GM21423 (cell line): ENCODE results near the gene IGDCC3.
"Not testable (repeated sequence)": the region's sequence is repeated elsewhere in the genome, so short reads cannot be mapped to it uniquely, and the experiment has no call there.

Source experiments
- ATAC-seq: cut with Tn5 transposase; IDR thresholded peaks from one replicate; pipeline ENCODE4 v1.9.1; 2021; ENCODE audit warnings: mild to moderate bottlenecking, moderate library complexity; ENCODE audit not compliant: unreplicated experiment

Gene IGDCC3

DNA sequence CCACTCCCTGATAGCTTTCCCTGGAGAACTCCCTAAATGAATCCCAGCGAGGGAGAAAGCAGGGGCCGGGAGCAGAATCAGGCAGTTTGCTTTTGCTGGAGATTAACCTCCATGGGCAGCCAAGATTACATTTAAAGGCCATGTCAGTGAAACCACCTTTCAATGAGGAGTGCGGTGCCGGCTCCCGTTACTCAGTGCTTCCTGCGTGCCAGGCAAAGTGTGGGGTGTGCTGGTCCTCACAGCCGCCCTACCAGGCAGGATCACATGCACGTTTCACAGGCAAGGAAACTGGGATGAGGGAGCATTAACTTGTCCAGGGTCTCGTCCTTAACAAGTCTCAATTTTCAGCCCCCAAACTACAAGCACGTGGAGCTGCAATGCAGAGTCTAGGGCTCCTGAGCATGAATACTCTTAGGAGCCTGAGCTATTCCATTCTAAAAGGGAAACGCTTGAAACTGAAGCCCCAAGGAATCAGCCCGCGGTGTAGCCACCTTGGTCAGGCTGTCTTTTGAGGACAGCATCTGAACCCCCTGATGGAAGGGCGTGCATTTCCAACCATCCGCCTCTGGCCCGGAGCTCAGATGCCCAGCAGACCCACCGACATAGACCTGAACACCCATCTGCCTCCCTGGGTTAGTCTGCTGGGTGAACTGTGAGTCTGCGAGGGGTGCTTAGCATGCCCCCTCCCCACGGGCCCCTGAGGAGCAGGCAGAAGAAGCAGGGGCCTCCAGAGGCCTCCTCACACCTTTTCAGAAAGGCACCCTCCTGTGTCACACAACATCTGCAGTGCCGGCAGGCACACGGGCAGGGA is 5.6 kb downstream of the IGDCC3 start:
- no peak for ATAC-seq

DNA sequence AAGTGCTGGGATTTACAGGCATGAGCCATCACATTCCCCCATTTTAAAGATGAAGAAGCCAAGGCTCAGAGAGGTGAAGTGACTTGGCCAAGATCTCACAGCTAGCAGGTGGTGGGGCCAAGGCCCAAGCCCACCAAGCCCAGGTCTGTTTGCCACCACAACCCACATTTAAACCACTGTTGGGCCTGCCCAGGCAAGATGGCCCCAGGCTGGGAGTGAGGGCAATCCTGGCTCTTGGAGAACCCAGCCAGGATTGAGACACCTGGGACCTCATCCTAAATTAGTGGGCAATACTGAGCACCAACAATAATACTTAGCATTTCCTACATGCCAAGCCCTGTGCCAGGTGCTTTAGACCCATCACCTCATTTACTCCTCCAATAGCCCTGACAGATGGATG is 6.9 kb downstream of the IGDCC3 start:
- no peak for ATAC-seq

DNA sequence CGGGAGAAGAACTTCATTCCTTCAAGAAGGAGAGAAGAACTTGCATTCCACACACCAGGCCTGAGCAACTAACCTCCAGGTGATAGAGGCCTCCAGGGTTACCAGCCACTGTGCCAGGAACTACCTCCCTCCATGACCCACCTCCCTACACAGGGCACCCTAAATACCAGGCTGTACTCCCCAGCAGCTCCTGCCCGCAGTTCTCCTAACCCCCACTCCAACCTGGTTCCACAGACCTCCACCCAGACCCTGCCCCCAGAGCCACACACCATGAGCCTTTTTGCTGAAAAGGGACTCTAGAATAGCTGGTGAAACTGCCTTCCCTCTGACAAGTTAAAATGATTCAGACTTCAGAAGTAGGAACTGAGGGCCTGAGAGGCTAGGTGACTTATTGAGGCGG is 8.2 kb downstream of the IGDCC3 start:
- no peak for ATAC-seq

DNA sequence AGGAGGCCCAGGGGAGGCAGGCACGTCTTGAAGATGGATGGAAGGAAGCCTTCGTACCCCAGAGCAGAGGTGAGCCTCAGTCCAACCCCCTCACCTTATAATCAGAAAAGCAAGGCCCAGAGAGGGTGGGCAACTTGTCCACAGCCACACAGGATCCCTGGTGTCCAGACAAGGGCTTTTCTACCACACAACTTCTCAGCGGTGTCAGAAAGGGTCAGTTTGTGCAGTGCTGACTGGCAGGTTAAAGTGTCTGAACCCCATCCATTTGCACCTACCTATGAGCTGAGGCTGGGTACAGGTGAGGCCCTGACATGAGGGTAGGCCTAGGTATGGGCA is 8.6 kb downstream of the IGDCC3 start:
- no peak for ATAC-seq

DNA sequence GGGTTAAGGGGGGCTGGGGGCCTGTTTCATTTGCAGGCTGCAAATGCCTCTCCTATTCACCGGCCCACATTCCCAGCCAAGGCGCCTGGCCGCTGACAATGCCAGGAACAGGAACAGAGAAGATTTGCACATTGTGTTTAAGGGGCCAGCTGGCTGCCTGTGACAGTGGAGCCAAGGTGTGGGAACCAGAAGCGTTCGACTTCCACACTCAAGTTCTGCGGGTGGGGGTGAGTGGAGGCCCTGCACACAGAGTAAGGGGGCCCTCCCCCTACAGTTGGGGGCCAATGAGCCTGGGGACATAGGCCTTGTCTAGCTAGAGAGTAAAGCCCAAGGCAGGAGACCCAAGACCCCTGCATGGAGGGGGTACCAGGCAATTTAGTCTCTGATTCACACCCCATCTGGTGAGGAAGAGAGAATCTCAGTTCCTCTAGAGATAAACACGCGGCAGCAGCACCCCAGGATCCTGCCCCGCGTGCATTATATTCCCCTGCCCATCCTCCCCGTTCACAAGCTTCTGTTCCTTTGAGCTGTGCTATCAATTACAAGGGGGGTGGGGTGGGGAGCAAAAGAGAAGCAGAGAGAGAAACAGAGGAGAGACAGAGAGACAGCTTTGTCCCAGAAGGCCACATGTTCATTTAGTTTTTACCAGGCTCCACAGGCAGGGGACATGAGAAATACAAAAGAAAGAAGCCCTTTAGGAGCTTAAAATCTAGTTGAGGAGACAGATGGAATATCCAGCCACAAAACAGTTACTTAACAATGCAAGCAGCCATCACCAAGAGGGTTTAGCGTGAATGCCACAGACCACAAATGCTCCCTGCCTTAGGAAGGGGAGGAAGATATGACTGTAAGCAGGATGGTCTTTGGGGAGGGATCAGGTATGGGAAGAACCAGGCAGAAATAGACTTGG is 9.2 kb downstream of the IGDCC3 start:
- ATAC-seq: no peak

DNA sequence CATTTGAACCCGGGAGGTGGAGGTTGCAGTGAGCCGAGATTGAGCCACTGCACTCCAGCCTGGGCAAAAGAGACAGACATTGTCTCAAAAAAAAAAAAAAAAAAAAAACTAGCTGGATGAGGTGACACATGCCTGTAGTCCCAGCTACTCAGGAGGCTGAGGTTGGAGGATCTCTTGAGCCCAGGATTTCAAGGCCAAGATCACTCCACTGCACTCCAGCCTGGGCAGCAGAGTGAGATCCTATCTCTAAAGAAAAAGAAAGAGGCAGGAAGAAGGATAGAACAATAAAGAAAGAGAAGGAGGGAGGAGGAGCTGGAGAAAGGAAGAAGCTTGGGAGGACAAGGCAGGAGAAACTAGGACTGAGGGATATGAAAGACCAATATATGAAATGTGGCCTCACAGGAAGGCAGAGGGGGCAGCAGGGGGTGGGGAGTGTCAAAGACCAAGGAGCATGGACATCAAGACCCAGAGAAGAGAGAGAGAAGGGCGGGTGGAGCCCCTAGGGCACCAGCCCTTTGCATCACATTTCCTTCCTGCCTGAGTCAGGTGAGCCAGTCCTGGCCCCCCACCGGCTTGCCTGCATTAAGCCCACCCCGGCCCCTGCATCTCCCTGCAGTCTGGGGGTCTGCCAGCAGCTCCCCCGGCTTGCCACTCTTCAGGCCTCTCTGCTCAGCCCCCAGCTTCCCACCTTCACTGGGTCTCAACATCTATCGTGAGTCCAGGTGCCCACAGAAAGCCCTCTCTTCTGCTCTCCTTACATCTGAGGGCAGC is 11.5 kb downstream of the IGDCC3 start:
- ATAC-seq: no peak

DNA sequence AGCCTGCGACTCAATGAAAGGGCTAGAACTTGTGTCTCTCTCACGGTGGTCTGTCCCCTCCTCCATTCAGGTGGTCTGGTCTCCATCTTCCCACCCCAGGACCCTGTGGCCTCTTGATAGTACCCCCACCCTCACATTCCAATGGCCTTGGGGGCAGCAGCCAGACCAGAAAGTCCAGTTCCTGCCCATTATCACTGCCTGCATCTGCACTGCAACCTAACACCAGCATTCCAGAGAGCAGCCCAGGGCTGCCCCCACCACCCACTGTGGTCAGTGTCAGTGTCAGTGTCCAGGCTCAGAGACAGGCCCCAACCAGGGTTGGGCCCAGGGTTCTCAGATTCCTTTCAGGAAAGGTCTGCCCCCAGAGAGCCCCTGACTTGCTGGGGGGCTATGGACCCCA is 12.6 kb downstream of the IGDCC3 start:
- no peak for ATAC-seq

DNA sequence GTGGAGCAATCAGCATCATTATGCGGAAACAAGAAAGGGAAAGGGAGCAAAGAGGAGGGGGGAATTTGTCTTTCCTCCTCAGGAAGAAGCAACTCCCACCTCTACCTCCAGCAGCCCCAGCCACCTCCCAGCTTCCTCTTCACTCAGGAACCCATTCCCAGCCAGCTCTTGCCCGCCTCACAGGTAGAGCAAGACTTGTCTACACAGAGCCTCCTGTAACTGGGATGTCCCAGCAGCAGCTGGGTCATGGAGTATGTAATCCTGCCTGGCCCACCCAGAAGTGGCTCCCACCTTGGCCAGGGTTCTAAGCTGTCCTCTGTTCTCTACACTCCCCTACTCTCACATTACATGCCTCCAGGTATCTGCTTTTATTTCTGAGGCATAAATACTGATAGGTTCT is 14.0 kb downstream of the IGDCC3 start:
- no peak for ATAC-seq

DNA sequence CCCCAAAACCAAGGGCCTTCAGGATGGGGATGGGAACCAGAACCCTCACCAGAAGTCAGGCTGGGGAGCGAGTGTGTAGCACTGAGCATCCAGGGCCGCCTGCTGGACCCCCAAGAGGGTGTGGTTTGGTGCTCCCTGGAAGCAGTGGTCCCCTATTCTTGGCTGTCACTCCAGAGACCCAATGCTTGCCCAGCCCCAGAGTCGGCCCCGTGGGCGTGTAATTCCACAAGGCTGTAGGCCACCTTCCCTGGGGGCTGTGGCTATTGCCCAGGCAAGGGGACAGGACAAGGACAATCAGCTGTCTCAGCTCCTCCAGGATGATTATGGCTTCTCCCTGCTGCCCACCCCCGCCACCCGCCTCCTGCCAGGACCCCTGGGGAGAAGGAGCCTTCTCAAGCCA is 14.5 kb downstream of the IGDCC3 start:
- no peak for ATAC-seq

DNA sequence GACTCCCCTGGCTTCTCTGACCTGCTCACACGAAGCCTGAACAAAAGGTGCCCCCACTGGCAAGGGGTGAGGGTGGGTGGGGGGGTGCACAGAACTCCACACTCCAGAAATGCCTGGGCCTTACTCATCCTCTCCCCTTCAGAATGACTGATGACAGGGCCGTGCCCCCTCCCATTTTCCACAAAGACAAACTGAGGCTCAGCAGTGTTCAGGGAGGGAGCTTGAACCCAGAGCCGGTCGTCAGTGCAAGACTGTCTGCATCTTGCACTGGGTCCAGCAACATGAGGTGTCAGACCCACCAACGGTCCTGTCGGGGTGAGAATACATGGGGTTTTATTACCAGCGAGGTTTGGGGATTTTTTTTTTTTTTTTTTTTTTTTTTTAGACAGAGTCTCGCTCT is 15.3 kb downstream of the IGDCC3 start:
- ATAC-seq: no peak

DNA sequence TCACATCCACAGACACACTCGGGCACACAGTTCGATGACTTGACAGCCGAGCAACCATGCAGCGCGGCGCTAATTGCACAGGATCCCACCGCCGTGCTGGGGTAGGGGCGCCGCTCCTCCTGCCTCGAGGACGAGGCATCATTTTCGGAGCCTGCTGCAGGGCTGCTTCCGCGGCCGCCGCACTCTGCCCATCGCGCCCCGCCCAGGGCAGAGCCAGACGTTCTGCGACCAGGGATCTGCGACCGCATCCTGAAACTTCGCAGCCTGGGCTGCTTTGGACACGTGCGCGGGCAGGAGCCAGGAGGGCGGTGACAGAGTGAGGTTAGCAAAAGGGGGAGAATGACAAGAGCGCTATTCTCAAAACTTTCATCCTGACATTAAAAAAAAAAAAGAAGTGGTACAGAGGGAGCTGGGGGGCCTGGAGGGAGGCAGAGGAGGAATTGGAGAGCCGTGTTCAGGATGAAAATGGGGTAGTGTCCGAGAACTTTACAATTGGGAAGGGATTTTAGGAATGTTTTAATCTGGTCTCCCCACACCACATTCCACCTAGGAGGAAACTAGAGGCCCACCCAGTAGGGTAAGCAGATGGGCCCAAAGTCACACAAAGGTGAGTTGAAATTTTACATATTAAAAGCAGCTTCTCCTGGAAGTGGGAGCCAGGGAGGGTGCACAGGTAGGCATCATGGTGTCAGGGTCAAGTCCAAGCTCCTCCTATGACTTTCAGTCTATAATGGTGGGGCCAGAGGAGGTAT is 15.9 kb downstream of the IGDCC3 start:
- no peak for ATAC-seq

DNA sequence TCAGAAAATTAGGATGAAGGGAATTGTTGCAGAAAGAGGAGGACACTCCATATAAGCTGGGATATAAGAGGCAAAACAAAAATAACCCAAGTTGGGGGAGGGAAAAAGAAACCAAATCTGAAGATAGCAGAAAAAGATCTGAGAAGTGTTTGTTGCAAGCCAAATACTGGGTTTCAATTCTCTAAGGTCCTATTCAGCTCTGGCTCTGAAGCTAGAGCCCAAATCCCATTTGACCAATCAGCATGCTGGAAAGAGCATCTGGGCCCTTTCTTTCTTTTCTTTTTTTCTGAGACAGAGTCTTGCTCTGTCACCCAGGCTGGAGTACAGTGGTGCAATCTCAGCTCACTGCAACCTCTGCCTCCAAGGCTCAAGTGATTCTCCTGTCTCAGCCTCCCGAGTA is 17.3 kb downstream of the IGDCC3 start:
- no peak for ATAC-seq

DNA sequence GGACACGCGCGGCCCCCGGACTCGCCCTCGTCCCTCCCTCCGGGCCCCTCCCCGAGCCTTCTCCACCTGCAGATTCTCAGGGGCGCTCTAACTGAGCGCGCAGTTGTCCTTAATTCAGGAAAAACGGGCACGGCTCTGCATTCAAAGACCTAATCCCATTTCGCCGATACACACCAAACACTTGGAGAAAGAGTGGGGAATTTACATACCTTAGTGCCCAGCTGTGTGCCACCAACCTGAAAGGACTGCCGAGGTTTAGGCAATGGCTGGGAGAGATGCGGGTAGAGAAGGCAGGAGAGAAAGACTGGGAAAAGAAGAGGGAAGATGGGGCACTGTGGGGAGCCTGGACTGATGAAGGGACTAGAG is 21.8 kb downstream of the IGDCC3 start:
- no peak for ATAC-seq

DNA sequence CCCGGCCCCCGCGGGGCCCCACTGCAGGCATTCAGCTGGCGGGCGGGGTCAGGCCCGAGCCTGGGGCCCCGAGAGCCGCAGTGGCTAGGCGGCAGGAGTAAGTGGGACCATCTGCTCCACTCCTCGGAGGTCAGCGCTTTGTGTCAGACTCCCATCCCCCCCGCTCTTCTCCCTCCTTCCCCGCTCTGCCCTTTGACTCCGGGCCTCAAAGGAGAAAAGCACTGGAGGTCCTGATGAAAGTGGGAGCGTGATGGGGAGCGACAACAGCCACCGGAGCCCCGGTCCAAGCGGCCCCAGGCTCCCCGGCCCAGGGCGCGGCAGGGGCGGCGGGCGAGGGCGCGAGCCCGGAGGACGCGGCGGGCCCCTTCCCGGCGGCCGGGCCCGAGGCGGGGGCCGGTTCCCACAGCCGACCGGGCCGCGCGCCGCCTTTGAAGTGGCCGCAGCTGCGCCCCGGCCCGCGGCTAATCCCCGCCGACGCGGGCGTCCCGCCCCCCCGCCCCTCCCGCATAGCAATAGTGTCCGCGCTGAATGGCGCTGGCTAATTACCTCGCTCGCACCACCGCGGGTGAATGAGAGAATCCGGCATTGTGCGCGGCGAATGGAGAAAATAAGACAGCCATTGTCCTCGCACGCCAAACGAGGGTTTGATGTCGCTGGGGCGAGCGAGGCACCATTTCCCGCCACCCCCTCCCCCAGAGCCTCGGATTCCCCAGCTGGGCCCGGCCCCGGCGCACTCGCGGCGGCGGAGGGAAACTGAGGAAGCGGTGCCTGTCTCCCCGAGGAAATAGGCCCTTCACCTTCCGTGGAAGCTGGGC is 22.4 kb downstream of the IGDCC3 start:
- ATAC-seq: no peak

DNA sequence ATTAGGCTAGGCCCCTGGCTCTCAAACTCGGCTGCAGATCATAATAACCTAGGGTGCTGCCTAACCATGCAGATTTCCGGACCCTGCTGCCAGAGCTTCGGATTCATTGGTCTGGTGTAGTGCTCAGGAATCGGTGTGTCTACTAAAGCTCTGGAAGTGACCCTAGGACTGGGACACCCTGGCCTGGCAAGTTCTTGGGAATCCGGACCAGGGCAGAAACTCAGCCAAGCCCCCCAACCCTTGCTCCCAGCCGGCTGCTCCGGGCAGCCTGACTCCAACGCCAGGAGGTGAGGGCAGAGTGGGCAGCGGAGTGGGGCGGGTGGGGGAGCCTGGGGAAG is 23.0 kb downstream of the IGDCC3 start:
- no peak for ATAC-seq

DNA sequence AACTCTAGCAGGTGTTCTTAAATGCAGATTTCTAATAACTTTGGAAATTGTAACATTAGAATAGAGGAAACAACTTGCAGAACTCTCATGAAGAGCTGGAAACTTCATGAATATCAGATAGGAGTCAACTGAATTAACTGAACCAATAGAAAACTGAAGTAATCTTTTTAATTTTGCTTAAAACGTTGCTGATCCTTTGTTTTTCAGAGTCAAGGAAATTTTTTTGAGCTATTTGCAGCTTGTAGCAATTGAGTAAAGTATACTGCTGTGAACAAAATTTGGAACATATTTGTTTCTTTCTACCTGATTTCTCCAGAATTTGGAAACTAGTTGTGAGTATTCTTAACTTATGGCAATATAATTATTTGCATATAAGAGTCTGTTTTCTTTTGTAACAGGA is 25.8 kb downstream of the IGDCC3 start:
- ATAC-seq: not testable (repeated sequence)

DNA sequence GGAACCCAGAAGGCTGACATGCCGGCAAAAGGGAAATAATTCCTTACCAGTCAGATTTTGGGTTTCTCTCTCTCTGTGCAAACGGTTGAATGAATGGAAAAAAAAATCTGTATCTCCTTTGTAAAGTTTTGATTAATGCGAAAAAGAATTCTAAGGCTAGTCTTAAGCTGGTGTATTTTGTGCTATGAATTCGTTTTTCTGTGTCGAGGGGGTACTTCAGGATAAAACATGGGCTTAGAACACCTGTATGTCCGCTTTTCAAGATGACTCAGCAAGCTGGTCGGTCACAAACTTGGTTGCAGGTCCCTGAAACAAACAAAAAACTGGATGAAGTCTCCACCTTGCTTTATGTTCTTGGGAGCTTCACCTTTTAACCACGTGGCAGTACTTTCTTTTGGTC is 28.5 kb downstream of the IGDCC3 start:
- no peak for ATAC-seq

DNA sequence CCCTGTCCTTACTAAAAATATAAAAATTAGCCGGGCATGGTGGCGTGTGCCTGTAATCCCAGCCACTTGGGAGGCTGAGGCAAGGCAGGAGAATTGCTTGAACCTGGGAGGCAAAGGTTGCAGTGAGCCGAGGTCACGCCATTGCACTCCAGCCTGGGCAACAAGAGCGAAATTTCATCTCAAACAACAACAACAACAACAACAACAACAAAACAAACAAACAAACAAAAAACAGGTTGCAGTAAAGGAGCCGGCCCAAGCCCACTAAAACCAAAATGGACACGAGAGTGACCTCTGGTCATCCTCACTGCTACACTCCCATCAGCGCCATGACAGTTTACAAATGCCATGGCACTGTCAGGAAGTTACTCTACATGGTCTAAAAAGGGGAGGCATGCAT is 30.0 kb downstream of the IGDCC3 start:
- not testable (repeated sequence) for ATAC-seq

DNA sequence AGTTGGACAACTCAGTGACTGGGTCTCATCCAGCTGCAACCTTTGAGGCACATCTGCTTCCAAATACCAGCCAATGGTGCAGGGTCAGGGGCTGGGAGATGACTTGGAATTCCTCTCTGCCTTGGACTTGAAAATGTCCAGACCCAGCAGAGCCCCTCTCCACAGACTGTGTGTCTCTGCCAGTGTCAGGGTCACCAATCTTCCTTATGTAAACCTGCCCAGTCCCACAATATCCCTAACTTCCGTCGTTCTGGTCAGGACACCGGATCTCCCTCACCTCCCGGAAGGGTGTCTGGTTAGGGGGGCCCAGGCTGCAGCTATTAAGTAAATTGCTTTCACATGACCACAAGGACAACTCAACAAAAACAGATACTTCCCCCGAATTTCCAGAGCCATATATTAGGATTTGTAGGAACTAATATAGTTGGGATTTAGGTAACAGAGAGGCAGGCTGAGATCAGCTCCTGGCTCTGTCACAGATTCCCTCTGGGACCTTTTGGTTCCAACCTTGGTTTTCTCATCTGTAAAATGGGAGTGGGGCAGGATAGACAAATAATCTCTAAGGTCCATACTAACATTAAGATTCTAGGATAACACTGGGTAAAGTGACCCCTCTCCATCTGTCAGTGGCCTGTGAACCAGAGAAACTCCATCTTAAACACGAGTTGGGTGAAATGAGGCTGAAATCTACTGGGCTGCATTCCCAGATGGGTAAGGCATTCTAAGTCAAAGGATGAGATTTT is 30.8 kb downstream of the IGDCC3 start:
- no peak for ATAC-seq

DNA sequence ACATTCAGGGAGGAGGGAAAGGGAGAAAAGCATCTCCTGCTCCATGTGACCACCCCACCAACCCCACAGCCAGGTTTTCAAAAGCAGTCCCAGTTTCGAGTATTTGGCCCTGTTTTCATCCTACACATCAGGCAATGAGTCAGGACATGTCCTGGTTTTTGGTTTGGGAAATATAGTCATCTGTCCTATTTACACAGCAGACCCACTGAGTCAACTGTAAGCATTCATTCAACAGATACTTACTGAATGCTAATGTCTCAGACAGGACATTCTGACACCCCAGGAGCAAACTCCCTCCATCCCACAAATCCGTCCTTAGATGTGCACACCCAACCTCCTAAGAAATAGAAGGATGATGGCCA is 32.9 kb downstream of the IGDCC3 start:
- no peak for ATAC-seq
